SK-N-SH (cell line): ENCODE results near the gene R3HDML.

Source experiments
- CHD2 ChIP-seq: fragments of 150-350 bp; IDR thresholded peaks from 2 replicates; pipeline ENCODE4 v1.6.1; 2018; ENCODE audit warnings: low read length; ENCODE audit not compliant: partially characterized antibody
- EP300 ChIP-seq, 2 experiments: IDR thresholded peaks; 2 replicates each; pipeline versions ENCODE4 v1.4.0 to v1.6.1; 2012; ENCODE audit warnings: borderline replicate concordance in 1 of 2, low read depth in 1 of 2, low read length in 1 of 2
- EZH2phosphoT487 ChIP-seq: fragments of 200-600 bp; sonication (generic); IDR thresholded peaks from 2 replicates; pipeline ENCODE4 v1.6.1; 2017; ENCODE audit warnings: low read depth, mixed run types, mild to moderate bottlenecking, antibody characterized with exemption, moderate library complexity, borderline replicate concordance
- NRF1 ChIP-seq: IDR thresholded peaks from 2 replicates; pipeline ENCODE4 v1.6.1; 2012; ENCODE audit warnings: low read depth, mild to moderate bottlenecking, low read length
- POLR2AphosphoS5 ChIP-seq: IDR thresholded peaks from 2 replicates; pipeline ENCODE4 v1.6.1; 2012; ENCODE audit warnings: low read depth, low read length
- RXRA ChIP-seq: IDR thresholded peaks from 2 replicates; pipeline ENCODE4 v1.4.0; 2012; ENCODE audit warnings: low read depth, mild to moderate bottlenecking, borderline replicate concordance
- SMC3 ChIP-seq: IDR thresholded peaks from 2 replicates; pipeline ENCODE4 v1.6.1; 2012; ENCODE audit warnings: low read depth, low read length, improper control_type of control experiment
- TCF12 ChIP-seq: IDR thresholded peaks from 2 replicates; pipeline ENCODE4 v1.4.0; 2012
- TEAD4 ChIP-seq: IDR thresholded peaks from 2 replicates; pipeline ENCODE4 v1.4.0; 2012; ENCODE audit warnings: mild to moderate bottlenecking, borderline replicate concordance; ENCODE audit not compliant: insufficient read depth
- TF ChIP-seq, protein P1 (sequence below): fragments of 200-600 bp; sonication (generic); IDR thresholded peaks from 2 replicates; pipeline ENCODE4 v1.6.1; 2017; ENCODE audit warnings: antibody characterized with exemption, mild to moderate bottlenecking, moderate library complexity
- TF ChIP-seq, protein P2 (sequence below): IDR thresholded peaks from 2 replicates; pipeline ENCODE4 v1.6.1; 2012; ENCODE audit warnings: mild to moderate bottlenecking, low read depth, low read length, moderate library complexity

DNA sequence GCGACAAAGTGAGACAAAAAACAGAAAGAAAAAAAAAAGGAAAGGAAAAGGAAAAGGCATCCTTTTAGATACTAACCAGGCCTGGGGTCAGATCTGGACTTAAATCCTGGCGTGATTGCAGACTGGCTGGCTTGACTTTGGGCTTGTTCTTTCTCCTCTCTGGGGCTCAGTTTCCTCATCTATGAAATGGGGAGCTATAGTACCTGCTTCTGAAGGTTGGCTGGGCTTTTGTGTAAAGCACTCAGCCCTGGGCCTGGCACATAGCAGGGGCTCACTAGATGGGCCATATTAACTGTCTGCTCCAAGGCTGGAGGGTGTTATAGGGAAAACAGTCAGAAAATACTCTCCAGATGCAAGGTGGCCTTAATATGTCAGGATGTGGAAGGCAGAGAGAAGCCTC, 1.2 kb upstream of the R3HDML start:
- TF ChIP-seq, protein P1, sequence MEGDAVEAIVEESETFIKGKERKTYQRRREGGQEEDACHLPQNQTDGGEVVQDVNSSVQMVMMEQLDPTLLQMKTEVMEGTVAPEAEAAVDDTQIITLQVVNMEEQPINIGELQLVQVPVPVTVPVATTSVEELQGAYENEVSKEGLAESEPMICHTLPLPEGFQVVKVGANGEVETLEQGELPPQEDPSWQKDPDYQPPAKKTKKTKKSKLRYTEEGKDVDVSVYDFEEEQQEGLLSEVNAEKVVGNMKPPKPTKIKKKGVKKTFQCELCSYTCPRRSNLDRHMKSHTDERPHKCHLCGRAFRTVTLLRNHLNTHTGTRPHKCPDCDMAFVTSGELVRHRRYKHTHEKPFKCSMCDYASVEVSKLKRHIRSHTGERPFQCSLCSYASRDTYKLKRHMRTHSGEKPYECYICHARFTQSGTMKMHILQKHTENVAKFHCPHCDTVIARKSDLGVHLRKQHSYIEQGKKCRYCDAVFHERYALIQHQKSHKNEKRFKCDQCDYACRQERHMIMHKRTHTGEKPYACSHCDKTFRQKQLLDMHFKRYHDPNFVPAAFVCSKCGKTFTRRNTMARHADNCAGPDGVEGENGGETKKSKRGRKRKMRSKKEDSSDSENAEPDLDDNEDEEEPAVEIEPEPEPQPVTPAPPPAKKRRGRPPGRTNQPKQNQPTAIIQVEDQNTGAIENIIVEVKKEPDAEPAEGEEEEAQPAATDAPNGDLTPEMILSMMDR = no peak
- TF ChIP-seq POLR2AphosphoS5 = no peak
- TF ChIP-seq EP300 (IDR thresholded peaks at IDR 0.05; ENCODE audit: borderline replicate concordance in 1 of 2, low read depth in 1 of 2, low read length in 1 of 2) = no peak
- no peak for TF ChIP-seq TCF12
- no peak for TF ChIP-seq RXRA
- no peak for TF ChIP-seq EZH2phosphoT487
- TF ChIP-seq, protein P2, sequence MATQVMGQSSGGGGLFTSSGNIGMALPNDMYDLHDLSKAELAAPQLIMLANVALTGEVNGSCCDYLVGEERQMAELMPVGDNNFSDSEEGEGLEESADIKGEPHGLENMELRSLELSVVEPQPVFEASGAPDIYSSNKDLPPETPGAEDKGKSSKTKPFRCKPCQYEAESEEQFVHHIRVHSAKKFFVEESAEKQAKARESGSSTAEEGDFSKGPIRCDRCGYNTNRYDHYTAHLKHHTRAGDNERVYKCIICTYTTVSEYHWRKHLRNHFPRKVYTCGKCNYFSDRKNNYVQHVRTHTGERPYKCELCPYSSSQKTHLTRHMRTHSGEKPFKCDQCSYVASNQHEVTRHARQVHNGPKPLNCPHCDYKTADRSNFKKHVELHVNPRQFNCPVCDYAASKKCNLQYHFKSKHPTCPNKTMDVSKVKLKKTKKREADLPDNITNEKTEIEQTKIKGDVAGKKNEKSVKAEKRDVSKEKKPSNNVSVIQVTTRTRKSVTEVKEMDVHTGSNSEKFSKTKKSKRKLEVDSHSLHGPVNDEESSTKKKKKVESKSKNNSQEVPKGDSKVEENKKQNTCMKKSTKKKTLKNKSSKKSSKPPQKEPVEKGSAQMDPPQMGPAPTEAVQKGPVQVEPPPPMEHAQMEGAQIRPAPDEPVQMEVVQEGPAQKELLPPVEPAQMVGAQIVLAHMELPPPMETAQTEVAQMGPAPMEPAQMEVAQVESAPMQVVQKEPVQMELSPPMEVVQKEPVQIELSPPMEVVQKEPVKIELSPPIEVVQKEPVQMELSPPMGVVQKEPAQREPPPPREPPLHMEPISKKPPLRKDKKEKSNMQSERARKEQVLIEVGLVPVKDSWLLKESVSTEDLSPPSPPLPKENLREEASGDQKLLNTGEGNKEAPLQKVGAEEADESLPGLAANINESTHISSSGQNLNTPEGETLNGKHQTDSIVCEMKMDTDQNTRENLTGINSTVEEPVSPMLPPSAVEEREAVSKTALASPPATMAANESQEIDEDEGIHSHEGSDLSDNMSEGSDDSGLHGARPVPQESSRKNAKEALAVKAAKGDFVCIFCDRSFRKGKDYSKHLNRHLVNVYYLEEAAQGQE = no peak
- TF ChIP-seq NRF1 = no peak
- no peak for TF ChIP-seq CHD2
- no peak for TF ChIP-seq SMC3
- TF ChIP-seq TEAD4 = no peak
